OCI-M2 (cell line): ENCODE measurements around the gene GRK3.

Experiments used
- DNase-seq: peaks from one replicate; lab custom pipeline; 2025; ENCODE audit not compliant: unreplicated experiment; lab: John Stamatoyannopoulos, UW

GRK3 gene

GRCh38 chr22:25658633-25659032 lies 94.2 kb downstream of the GRK3 start:
- no peak for DNase-seq

- DNase-seq, result no peak
Observed at GRCh38 chr22:25659413-25659812, 94.9 kb downstream of the GRK3 start.

GRCh38 chr22:25660336-25660735 lies 95.9 kb downstream of the GRK3 start:
- DNase-seq, result no peak

- DNase-seq, result no peak
Observed at GRCh38 chr22:25661073-25661472, 96.6 kb downstream of the GRK3 start.

- no peak for DNase-seq
Observed at GRCh38 chr22:25663654-25664053, 99.2 kb downstream of the GRK3 start.

GRCh38 chr22:25666308-25666707 lies 101.8 kb downstream of the GRK3 start:
- no peak for DNase-seq

GRCh38 chr22:25668437-25668836 lies 104.0 kb downstream of the GRK3 start:
- DNase-seq, result no peak

GRCh38 chr22:25669253-25670069 lies 105.0 kb downstream of the GRK3 start:
- no peak for DNase-seq

- no peak for DNase-seq
Observed at GRCh38 chr22:25670070-25670461, 105.6 kb downstream of the GRK3 start.

GRCh38 chr22:25672289-25673084 lies 108.0 kb downstream of the GRK3 start:
- no peak for DNase-seq

GRCh38 chr22:25673713-25674112 lies 109.2 kb downstream of the GRK3 start:
- no peak for DNase-seq

- no peak for DNase-seq
Observed at GRCh38 chr22:25677631-25678030, 113.2 kb downstream of the GRK3 start.

- no peak for DNase-seq
Observed at GRCh38 chr22:25680051-25680450, 115.6 kb downstream of the GRK3 start.

- no peak for DNase-seq
Observed at GRCh38 chr22:25680956-25681355, 116.5 kb downstream of the GRK3 start.

GRCh38 chr22:25682109-25682508 lies 117.6 kb downstream of the GRK3 start:
- DNase-seq, result no peak

- no peak for DNase-seq
Observed at GRCh38 chr22:25688627-25689026, 124.2 kb downstream of the GRK3 start.

GRCh38 chr22:25689631-25690030 lies 125.2 kb downstream of the GRK3 start:
- no peak for DNase-seq

- DNase-seq, result no peak
Observed at GRCh38 chr22:25690798-25691197, 126.3 kb downstream of the GRK3 start.

GRCh38 chr22:25692397-25693267 lies 128.2 kb downstream of the GRK3 start:
- no peak for DNase-seq

- DNase-seq, result no peak
Observed at GRCh38 chr22:25693268-25693565, 128.7 kb downstream of the GRK3 start.

- DNase-seq, result no peak
Observed at GRCh38 chr22:25694196-25694907, 129.9 kb downstream of the GRK3 start.
